Panc1 (cell line): Measurements from ENCODE around the gene FLOT2.

Experiments used
- CTCF ChIP-seq: fragments of 450-650 bp; IDR thresholded peaks from 2 replicates; pipeline ENCODE4 v1.5.1; 2017; ENCODE audit warnings: mild to moderate bottlenecking
- POLR2AphosphoS5 ChIP-seq: IDR thresholded peaks from 2 replicates; pipeline ENCODE4 v1.6.1; 2012; ENCODE audit warnings: mild to moderate bottlenecking, low read depth, low read length, moderate library complexity
- REST ChIP-seq, 2 experiments: IDR thresholded peaks; 2 replicates each; pipeline ENCODE4 v1.6.1; 2011 to 2012; ENCODE audit warnings: low read depth in 2 of 2, control low read depth in 1 of 2, low read length in 1 of 2, mild to moderate bottlenecking in 1 of 2, moderate library complexity in 1 of 2; ENCODE audit not compliant: insufficient read depth in 1 of 2

- TF ChIP-seq CTCF, result no peak
- TF ChIP-seq POLR2AphosphoS5, result no peak
- no peak for TF ChIP-seq REST (IDR thresholded peaks at IDR 0.05; ENCODE audit: insufficient read depth in 1 of 2, low read depth in 2 of 2, low read length in 1 of 2)
Observed at GRCh38 chr17:28857905-28858800, 39.4 kb downstream of the FLOT2 start.
